HG02884 (cell line): ENCODE measurements around the gene TAGLN.
"Not testable (repeated sequence)": the region's sequence is repeated elsewhere in the genome, so short reads cannot be mapped to it uniquely, and the experiment has no call there.

Experiments used
- ATAC-seq: cut with Tn5 transposase; IDR thresholded peaks from one replicate; pipeline ENCODE4 v1.9.1; 2021; ENCODE audit warnings: mild to moderate bottlenecking, moderate library complexity; ENCODE audit not compliant: unreplicated experiment

The TAGLN gene

DNA sequence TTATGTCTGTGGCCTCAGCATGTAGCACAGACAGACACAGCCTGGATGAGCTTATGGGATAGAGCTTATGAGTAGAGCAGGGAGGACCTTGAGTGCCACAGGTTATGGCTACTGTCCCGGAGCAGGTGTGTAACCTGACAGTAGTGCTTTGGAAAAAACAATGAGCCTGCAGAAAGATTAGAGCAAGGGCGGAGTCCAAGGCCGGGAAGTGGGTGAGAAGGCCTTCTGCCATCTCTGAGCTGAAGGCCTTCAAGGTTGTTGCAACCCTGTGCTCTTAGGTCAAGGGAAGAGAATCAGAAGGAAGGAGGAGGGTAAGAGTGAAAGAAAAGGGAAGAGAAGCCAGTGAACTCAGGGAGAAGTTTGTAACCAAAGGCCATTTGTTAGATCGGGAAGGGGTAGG is 3.9 kb upstream of the TAGLN start:
- no peak for ATAC-seq

DNA sequence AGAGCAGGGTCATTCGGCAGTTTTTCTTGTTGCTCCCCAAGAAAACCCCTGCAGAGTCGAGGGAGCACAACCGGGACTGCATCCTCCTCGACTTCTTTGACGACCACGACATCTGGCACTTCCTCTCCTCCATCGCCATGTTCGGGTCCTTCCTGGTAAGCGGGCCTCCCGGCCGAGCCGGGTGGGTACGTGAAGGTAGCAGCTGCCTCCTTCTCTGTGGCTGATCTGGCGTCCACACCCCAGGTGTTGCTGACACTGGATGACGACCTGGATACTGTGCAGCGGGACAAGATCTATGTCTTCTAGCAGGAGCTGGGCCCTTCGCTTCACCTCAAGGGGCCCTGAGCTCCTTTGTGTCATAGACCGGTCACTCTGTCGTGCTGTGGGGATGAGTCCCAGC is 3.4 kb upstream of the TAGLN start:
- no peak for ATAC-seq

DNA sequence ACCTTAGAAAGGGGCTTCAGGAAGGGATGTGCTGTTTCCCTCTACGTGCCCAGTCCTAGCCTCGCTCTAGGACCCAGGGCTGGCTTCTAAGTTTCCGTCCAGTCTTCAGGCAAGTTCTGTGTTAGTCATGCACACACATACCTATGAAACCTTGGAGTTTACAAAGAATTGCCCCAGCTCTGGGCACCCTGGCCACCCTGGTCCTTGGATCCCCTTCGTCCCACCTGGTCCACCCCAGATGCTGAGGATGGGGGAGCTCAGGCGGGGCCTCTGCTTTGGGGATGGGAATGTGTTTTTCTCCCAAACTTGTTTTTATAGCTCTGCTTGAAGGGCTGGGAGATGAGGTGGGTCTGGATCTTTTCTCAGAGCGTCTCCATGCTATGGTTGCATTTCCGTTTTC is 2.2 kb upstream of the TAGLN start:
- ATAC-seq: no peak

DNA sequence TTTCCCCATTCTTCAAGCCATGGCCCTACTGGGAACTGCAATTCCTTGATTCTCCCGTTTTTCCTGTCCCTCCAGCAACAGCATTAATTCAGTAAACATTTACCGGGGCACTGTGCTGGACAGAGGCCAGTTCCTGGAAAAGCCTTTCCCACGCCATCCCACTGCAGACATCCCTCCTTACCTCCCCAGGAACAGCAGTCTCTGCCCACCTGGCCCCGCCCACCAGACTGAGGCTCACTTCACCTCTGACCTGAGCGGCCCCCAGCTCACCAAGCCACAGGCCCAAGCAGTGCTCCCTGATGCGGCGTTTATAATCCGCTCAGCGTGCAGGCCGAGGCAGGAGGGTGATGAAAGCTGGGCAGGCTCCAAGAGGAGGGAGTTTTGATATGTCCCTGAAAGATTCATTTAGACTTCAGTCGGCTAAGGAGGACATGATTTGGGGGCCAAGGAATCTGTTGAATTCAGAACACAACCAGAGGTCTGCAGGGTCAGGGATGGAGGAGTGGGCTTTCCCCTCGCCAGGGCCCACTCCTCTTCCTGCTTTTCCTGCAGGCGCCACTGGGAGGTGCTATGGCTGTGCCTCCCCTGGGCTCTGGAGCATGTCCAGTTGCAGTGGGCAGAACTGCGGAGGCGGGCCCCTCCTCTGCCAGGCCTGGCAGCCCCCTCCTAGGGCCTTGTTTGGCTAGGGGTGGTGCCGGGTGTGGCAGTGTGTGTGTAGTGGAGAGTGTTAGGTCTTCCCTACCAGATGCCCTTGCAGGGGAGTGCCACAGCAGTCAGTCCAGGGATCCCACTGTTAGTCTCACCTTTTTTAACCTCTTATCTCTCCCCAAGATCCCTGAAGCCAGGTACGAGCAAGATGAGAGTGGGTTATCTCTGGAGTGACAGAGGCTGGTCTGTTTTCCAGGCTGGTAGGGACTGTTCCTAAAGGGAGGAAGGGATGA is 1.4 kb upstream of the TAGLN start:
- no peak for ATAC-seq

DNA sequence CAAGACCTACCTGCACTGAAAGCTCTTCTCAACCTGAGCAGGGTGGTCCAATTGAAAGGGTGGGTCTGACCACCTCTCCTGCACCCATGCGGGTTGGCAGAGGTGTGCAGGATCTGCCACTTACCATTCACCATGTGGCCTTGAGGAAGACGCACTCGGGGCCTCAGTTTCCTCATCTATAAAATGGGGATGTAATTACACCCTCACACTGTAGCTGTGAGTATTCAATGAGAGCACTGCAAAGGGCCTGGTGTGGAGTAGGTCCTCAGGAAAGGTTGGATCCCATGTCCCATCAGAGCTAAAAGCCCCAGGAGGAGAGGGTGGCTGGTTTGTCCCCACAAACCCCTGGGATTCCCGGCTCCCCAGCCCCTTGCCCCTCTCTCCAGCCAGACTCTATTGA is 557 bp upstream of the TAGLN start:
- no peak for ATAC-seq

DNA sequence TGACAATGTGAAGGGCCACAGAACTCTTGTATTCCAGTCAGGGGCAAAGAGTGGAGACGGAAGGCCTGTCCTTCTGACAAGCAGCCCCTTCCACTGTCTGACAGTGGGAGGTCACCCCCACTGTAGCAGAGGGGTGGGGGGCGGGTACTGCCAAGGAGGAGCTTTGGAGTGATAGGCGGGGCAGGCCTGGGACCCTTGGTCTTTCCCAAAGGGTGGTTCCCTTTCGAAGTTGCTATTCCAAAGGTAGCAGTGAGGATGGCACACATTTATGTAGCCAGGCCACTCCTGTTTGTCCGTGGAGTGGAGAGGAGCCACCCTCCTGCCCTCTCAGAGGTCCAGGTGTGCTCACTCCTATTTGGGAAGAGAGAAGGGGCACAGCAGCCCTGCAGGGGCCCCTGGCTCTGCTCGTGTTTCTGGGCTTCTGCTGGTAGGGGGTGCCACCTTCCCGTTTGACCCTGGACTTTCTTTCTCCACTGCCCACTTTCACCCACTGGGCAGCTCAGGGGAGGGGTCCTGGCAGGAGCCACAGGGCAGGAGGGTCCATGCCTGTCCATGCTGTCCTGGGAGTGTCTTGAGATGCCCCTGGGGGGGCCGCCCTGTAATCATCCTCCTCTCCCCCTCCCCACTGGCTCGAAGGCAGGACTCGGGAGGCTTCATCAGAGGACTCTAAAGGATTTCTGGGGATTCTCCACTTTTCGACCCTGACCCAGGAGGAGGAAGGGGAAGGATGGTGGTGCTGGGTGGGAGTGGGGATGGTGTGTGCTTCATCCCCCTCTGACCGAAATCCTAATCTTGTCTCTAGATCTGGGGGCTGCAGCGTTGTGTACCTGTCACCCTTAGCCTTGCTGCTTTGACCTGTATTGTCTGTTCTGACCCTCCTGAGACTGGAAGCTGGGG is 994 bp downstream of the TAGLN start:
- ATAC-seq: no peak

DNA sequence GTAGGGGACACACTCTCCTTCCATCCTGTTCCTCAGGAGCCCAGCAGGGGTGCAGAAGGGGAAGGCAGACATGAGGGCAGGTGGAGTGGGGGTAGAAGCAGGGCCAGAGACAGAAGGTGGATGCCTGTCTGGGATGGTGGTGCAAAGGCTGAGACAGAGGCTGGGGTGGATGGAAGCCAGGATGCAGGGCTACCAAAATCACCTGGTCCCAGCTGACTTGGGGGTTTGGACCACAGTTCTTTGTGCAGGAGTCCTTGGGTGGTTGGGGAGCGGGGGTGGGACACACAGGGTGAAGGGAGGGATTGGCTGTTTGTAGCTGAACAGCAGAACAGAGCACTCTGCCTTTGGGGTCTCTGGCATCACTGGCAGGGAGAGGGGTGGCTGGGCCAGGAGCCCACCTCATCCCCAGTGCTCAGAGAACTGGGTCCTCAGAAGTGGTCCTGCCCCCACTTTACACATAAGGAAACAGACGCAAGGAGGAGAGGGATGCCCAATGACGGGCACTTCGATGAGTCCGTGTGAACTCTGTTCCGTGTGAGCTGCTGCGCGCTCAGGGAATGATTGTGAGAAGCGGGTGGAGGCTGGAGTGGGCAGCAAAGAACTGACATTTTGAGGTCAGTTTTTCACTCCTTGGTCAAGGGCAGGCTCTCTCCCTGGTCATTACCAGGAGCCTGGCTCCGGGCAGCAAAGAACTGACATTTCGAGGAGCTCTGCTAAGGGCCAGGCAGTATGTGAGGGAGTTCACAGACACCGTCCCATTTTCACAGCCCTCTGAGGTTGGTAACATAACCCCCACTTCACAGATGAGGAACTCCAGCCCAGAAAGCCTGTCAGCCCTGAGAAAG is 1.9 kb downstream of the TAGLN start:
- no peak for ATAC-seq

DNA sequence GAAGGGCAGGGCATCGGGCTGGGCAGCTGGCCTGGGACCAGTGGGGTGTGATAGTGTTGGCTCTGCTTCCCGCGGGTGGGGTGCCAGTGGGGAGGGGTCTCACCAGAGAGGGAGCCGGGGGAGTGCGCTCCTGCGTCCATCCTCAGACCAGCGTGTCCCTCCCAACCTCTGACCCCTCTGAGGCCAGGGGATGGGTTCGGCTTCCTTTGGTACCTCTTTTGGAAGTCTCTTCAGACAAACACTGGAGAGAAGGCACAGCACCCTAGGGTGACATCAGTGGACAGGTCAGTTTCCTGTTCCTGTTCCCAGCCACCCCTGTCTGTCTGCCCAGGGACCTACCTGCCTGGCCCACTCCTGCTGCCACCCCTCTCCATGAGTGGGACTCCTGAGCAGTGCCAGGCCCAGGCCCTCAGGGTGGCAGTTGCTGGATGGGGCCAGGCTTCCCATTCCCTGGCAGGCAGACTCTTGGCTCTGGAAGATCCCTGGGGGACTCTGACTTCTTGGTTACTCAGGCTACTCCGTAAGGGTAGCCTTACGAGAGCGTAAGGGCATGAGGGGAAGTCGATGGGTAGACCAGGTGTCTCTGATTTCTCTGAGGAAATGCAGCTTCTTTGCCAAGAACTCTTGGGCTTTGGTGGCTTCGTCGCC is 2.6 kb downstream of the TAGLN start:
- ATAC-seq: no peak

DNA sequence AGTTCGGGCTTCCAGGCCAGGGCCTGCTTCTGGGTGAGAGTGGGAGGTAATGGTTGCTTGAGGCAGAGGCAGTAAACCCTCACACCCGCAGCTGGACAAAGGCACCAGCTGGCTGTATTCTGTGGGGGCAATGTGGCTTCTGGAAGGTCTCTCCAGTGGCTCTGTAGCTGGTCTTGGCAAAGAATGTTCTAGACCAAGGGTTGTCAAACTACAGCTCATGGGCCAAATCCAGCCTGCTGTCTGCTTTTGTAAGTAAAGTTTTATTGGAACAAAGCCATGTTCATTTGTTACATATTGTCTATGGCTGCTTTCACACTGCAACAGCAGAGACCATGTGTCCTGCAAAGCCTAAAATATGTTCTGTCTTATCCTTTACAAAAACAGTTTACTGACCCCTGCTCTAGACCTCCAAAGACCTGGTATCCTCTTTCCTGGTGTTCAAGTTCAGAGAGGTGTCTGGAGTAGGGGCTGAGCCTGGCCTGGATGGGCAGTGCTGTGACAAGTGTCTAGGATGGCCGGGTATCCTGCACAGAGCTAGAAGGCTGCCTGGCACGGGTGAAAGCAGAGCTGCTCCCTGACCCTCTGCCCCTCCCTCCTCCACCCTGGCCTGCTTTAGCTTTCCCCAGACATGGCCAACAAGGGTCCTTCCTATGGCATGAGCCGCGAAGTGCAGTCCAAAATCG is 3.4 kb downstream of the TAGLN start:
- ATAC-seq: no peak

DNA sequence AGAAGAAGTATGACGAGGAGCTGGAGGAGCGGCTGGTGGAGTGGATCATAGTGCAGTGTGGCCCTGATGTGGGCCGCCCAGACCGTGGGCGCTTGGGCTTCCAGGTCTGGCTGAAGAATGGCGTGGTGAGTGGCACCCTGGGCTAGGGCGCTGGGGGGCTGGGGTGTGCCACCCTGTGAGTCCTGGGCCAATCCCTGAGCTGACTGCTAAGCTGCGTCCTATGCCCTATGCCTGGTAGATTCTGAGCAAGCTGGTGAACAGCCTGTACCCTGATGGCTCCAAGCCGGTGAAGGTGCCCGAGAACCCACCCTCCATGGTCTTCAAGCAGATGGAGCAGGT is 3.9 kb downstream of the TAGLN start:
- ATAC-seq: no peak

DNA sequence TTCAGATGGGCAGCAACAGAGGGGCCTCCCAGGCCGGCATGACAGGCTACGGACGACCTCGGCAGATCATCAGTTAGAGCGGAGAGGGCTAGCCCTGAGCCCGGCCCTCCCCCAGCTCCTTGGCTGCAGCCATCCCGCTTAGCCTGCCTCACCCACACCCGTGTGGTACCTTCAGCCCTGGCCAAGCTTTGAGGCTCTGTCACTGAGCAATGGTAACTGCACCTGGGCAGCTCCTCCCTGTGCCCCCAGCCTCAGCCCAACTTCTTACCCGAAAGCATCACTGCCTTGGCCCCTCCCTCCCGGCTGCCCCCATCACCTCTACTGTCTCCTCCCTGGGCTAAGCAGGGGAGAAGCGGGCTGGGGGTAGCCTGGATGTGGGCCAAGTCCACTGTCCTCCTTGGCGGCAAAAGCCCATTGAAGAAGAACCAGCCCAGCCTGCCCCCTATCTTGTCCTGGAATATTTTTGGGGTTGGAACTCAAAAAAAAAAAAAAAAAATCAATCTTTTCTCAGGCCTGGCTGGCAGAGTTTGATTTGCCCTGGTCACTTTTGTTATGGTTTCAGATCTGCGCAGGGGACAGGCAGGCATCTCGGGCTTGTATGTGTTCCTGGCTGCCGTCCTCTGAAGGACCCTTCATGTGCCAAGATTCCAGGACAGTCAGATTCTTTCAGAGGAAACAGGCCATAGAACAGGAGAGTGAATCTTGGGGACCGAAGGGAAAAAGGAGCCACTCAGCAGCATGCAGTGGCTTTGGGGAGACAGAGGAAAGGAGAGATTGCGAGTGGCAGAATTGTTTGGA is 5.3 kb downstream of the TAGLN start:
- ATAC-seq: no peak

DNA sequence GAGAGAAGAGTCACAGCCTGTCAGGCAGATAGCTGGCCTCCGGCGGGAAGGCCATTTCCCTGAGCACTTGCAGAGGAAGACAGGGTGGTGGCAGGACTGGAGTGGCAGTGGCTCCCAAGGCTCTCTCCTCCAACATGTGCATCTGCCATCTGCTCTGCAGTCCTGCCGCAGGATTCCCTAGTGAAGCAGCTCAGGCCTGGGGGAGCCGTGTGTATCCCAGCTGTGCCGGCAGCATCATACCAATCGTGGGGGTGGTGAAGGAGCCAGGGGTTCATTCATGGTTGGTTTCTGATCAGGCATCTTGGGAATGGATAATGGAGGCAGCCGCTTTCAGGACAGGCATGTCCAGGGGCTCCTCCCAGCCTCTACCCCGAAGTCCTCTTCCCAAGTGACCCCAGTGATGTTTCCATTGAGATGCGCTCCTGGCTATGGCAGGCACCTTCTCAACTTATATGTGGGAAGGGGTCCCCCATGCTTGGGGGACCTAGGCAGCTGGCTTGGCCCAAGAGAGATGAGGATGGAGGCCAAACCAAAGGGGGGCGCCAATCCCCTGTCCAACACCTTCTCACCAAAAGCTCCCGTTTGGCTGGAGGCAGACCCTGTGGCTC is 6.1 kb downstream of the TAGLN start:
- no peak for ATAC-seq

DNA sequence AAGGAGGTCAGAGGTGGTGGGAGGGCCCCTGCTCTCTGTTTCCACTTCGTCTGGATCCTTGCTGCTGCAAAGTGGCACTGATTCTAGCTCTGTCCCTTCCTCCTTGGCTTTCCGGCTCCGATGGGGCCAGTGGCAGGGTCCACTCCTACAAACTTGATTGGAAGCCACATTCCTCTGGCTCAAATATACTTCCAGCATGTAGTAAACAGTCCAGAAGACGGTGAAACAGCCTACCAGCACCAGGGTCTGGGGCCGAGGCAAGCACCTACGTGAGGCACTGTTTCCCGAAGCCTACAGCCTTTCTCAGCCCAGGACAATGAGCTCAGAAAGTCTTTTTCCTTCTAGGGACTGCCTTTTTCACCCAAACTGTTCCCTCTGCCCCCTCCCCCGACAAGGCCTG is 6.9 kb downstream of the TAGLN start:
- ATAC-seq: not testable (repeated sequence)

DNA sequence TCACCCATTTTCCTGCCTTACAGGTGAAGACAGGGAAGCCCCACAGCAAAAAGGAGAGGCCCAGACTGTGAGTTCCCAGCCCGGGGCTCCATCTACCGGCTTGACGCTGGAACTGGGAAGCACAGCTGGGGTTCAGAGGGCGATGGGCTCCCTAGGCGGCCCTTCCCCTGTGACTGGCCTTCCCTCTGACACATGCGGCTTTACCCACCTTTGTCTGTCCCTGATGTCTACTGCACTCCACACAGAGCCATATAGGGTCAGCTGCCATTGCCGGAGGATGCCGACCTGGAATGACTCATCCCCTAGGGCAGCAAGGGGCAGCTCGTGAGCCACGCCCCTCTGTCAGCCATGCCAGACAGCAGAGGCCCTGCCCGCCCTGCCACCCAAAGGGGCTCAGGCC is 7.7 kb downstream of the TAGLN start:
- not testable (repeated sequence) for ATAC-seq

DNA sequence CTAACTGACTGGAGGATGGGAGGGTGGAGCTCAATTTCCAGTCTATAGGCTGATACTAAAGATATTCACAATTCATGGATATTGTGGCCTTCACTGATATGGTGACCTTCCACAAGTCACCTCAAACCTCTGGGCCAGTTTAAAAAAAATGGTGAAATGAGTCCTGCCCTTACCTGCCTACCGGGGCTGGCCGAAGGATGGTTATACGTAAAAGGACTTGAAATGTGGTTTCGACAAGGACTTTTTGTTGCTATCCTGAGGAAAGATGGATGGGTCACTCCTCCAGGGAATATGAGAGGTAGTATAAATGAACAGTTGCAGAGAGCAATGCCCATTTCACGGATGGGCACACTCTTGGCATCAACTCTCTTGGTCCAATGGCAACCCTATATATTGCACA is 8.3 kb downstream of the TAGLN start:
- not testable (repeated sequence) for ATAC-seq

DNA sequence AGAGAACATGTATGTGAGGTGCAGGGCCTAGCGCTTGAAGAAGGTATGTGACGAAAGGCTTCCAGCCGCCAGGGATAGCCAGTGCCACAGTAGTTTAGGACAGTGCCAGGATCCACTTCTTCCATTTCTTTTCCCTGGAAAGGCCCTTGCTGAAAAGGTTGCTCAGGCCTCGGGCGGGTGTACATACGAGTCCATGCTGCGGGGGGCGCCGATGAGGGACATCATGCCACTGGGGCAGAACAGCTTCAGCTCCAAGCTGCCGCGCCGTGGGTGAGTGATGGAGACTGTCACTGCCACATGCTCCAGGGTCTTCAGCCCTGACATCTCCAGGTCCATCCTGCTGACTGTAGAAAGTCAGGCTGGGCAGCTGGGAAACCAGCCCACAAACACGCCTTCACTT is 9.5 kb downstream of the TAGLN start:
- not testable (repeated sequence) for ATAC-seq

DNA sequence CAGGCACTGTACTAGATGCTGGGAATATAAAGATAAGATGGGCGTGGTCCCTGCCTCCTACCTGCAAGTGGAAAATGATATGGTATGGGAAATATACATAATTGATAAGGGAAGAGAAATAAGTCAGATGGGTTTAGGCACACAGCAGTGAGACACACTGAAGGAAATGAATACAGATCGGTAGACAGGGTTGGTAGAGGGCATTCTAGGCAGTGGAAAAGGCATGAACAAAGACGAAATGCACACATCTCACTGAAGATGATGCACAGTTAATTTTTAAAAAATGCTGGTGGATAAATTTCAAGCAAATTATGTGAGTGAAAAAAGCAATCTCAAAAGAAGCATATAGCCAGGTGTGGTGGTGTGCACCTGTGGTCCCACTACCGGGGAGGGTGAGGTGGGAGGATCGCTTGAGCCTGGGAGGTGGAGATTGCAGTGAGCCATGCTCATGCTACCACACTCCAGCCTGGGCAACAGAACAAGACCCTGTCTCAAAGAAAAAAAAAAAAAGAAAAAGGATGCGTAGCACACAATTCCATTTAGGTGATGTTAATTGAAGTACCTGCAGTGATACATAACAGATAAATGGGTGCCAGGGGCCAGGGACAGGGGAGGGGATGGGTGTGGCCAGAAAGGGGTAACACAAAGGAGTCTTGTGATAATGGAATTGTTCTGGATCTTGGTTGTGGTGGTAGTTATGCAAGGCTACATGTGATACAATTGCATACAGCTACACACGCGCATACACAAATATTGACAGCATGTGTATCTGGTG is 10.4 kb downstream of the TAGLN start:
- not testable (repeated sequence) for ATAC-seq

DNA sequence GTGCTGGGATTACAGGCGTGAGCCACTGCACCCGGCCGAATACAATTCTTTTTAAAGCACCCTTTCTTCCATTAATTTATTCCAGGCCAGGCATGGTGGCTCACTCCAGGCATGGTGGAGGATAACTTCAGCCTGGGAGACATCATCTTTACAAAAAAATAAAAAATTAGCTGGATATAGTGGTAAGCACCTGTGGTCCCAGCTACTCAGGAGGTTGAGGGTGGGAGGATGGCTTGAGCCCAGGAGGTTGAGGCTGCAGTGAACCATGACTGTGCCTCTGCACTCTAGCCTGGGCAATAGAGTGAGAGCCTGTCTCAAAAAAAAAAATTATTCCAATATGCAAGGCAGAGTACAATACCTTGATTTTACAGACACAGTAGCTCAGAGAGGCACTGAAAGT is 11.4 kb downstream of the TAGLN start:
- no peak for ATAC-seq
